KG1 (cell line): ENCODE measurements around the gene KRTAP5-5.
"Not testable (repeated sequence)": the region's sequence is repeated elsewhere in the genome, so short reads cannot be mapped to it uniquely, and the experiment has no call there.

Experiments used
- DNase-seq: peaks from one replicate; lab custom pipeline; 2025; lab: John Stamatoyannopoulos, UW

Gene KRTAP5-5

DNA sequence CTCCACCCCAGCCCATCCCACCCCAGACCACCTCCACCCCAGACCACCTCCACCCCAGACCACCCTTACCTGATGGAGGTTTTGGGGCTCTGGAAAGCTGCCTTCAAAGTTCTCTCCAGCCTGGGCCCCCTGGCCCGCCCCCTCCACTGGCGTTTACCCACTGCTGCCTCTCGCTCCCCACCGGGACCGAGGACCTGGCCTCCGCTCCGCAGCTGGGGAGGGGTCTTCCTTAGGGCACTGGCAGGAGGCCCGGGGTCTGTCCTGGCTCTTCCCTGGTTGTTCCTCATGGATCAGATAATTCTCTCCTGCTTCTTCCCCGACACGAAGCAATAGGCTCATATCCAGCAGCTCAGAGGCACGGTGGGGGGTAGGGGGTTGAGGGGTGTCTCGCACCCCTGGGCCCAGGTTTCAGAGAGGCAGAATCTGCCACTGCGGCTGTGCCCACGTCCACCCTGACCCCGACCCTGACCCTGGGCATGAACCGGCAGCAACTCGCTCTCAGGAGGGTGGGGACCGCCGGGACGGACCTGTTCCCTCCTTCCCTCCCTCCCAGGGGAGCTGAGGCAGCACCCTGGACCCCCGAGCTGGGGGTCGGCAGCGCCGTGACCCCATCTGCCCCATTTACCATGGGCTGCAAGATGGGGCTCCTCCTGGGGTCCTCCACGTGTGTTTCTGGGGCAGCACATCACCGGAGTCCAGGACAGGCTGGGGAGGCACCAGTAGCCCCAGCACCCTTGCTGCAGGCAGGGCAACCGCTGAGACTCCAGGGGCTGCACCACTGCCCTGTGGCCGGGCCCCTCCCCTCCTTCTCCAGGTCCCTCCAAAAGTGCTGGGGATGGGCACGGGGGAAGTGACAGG lies 12.9 kb downstream of the KRTAP5-5 start:
- no peak for DNase-seq

GRCh38 chr11:1643146-1643690 lies 13.6 kb downstream of the KRTAP5-5 start:
- no peak for DNase-seq

DNA sequence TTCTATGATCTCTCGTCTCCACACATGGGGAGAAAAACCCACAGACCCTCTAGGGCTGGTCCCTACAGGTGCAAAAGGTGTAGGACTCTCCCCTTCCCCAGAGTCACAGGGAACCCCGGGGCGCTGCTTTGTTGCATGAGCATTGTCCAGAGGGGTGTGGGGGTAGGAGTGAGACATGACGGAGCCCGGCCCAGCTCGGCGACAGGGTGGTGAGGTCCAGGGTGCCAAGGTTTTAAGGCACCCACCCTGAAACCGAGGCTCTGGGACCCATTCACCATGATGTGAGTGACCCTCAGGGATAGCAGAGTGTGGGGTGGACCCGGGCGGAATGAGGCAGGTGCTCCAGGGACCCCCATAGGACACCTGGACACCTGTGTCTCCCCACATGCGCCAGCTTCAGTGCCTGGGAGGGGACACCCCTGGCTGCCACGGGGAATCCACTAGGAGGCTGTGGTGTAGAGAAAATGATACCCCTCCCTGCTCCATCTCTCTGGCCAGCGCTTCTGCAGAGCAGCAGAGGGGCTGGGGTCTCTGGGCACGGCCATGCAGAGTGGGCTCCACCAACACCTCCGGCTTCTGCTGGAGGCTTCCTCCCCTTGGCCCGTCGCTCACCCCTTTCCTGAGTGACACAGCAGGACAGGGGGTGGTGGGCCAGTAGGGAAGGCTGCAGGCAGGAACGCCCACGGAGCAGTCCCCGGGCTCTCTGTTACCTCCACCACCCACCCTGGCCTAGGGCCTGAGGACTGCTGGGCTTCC lies 15.2 kb downstream of the KRTAP5-5 start:
- no peak for DNase-seq

GRCh38 chr11:1645357-1645821 lies 15.8 kb downstream of the KRTAP5-5 start:
- no peak for DNase-seq

DNA sequence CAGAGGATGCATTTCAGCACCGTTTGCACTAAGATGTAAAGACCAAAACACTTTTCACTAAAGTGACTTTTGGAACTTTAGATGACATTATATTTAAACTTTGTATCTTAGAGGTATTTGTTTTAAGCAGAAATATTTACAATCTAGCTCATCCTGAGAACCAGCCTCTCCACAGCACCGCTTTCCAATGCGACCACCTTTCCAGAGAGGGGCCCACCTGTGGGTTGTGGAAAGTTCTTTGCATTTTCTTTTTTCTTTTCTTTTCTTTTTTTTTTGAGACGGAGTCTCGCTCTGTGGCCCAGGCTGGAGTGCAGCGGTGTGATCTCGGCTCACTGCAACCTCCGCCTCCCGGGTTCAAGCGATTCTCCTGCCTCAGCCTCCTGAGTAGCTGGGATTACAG lies 17.0 kb downstream of the KRTAP5-5 start:
- DNase-seq = not testable (repeated sequence)

- no peak for DNase-seq
These were observed 18.5 kb downstream of the KRTAP5-5 start for GRCh38 chr11:1647901-1648652.

GRCh38 chr11:1648653-1649420 lies 19.3 kb downstream of the KRTAP5-5 start:
- DNase-seq = no peak

- no peak for DNase-seq
These were observed 20.7 kb downstream of the KRTAP5-5 start for GRCh38 chr11:1650034-1650917.

GRCh38 chr11:1650918-1651262 lies 21.3 kb downstream of the KRTAP5-5 start:
- no peak for DNase-seq

- no peak for DNase-seq
These were observed 21.9 kb downstream of the KRTAP5-5 start for GRCh38 chr11:1651411-1651980.

DNA sequence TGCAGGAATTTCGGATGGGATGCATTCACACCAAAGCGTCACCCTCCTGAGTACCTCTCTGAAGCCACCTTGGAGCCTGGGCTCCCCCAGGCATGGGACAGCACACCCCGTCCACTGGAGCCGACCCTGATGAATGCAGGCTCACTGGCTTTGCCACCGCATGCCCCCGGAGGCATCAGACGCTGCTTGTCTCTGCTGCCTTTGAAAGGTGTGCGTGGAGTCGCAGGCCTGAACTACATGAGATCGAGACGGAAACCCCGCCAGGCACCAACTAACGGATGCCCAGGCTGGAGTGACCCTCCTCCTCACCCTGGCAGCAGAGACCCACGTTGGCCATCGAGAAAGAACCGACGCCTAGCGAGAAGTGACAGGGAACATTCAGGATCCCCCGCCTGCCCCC lies 22.5 kb downstream of the KRTAP5-5 start:
- no peak for DNase-seq

- no peak for DNase-seq
These were observed 22.8 kb downstream of the KRTAP5-5 start for GRCh38 chr11:1652442-1652770.

- peak; percentile 27 for DNase-seq
These were observed 23.4 kb downstream of the KRTAP5-5 start for GRCh38 chr11:1652771-1653540.

DNA sequence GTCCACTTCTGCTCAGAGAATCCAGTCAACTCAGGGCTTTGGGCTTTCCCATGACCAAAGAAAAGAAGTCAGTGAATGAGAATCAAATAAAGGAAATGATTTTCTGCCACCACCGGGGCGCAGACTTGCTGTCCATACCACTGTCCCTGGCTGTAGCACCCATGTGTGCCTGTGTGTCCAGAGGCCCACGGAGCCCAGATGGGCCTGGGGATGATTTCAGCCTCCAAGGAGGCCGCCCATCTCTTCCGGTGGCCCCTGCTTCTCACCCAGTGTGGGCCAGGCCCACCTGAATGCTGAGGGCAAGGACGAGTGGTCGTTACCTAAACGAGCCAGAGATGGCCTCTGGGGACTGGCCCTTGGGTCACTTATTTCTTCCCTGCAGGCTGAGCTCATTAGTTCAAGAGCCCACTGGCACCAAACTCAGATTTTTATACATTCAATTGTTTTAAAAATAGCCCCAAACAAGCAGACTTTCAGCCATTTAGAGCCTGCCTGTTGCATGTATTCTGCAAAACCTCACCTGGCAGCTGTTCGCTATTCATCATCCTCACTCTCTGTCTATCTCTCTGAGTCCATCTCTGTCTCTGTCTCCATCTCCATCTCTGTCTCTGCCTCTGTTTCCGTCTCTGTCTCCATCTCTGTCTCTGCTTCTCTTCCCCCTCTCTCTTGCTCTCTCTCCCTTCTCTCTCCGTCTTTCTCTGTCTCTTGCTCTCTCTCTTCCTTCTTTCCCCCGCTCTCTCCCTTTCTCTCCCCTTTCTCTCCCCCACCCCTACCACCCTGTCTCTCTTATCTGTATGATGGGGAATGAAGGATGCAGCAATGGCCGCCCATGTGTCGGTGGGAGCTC lies 24.2 kb downstream of the KRTAP5-5 start:
- no peak for DNase-seq

DNA sequence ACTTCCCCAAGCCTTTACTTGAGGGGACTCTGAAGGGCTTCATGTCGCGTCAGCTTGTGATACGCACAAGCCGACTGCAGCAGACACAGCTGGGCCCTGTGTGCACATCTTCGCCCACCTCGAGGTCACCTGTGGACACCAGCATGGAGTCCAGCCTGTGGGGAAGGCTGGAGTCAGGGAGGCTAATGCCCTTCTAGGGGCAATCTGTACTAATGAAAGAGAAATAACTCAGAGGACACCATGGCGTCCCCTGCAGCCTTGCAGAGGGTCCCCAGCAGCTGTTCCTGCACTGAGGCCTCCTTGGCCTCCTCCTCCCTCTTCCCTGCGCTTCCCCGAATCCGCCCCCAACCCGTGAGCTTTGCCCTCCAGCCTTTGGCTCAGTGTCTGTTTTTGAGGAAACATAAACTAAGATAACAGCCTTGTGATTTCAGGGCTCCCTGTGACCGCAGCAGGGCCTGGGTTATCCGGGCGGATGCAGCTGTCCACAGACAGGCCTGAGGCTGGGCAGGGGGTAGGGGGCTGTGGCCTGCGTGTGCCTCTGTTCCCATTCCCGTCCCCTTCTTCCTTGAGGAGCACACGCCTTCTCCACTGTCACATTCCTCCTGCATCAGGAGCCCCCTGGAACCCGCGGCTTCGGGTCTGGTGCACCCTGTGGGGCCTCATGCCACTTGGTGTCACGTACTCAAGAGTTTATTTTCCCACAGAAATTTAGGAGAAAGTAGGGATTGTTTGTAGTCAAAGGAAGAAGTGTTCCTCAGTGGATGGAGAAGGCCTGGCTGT lies 25.0 kb downstream of the KRTAP5-5 start:
- DNase-seq = no peak

DNA sequence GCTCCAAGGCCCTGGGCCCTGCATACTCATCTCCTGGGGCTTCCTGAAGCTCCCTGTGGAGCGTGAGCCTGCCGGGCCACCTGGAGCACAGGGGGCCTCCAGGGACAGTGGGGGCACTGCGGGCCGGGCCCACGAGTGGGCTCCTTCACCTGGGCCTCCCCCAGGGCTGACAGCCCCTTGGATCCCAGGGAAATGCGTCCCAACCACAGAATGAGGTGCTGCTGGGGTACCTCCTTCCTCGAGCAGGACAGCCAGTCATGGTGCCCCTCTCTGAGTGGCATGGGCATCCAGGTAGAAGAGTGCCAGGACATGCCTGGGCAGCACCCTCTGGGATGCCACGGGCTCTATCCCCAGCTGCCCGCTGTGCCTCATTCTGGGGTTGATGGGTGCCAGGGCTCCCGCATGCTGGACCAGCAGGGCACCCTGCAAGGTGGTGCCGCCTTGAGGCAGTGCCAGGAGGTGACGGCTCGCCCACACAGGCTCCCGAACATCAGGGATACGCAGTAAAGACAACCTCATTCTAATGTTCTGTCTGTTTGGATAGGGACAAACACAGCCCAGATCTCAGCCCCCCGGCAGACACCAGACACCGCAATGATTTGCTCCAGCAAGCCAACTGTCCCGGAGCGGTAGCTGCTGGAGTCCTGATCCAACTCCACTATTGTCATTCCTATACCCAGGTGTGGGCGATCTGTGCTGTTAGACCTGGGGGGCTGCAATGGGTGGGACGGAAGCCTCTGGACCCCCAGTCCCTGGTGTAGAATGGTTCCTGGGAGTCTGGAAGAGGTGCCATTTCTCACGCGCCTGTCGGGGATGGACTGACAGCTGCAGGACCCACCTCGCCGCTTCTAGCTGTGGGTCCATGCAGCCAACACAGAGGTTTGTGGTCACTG lies 25.8 kb downstream of the KRTAP5-5 start:
- no peak for DNase-seq

DNA sequence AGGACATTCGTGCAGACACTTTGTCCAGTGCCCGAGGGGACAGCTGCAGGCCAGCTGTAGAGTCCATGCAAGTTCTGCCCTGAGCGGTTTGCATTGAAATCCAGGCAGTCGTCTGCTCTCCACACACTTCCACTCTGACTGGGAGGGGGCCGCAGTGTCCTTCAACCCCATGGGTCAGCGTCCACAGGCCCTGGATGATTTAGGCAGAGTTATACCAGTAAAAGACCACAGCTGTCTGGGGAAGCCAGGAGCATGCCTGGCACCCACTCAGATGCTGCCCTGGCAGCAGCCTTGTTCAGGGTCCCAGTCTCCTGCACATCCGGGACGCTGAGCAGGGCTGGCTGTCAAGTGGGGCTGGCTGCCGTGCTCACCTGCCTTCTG lies 26.5 kb downstream of the KRTAP5-5 start:
- DNase-seq = no peak
